Measurements from ENCODE around the gene NTM. TPM values are rescaled to one million over a fixed set of nuclear protein-coding genes. Genes with fewer than 3 reads are reported as not detected.

Gene NTM
- total RNA-seq, 3 donors from 2014 or later, result 0.66 to 9.0 (median 1.0) TPM

DNA sequence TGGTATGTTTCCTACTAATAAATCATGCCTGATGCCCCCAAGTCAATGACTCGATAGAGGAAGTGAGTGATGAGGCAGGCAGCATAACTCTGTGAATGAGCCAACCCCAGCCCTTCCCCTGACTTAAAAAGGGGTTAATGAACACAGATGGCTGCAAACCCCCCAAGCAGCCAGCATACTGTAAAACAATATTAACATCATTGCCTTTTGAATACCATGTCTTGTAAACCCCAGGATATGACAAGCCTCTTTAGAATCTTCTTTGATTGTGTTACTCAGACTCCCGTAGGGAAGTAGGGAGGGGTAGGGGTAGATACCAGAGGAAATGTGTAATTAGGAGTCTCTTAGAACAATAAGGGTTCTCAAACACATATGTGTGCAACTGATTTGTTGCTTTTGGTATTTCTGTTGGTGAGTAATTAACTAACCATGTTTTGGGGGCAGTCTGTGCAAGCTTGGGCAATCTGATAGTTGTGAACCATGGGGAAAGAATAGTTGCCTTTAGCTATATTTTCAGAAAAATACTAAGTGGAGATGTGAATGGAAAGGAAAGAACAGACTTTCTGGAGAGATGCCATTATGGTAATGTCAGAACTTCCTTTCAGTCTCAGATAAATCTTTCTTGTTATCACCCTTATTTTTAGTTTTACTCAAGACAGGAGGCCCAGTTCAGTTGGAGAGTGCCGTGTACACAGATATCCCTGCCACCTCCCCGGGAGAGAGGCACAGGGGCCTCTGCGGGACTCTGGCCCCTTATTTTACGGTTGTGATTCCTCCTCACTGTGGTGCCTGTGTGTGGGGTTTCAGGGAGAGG is 701.8 kb downstream of the NTM start:
- Histone ChIP-seq H3K4me3 (no peak overlapping the region), H3K36me3 (no peaks in the 10 kb centered on the region), H3K4me1 (no peaks in the 10 kb centered on the region), H3K27ac (no peak overlapping the region), H3K27me3 (no peaks in the 10 kb centered on the region), H3K9me3 (no peaks in the 10 kb centered on the region)
- DNase-seq (ENCODE audit: low spot score in 2 of 2), result no peak
- TF ChIP-seq POLR2AphosphoS5 (IDR thresholded peaks at IDR 0.05), result no peak
- TF ChIP-seq POLR2A (IDR thresholded peaks at IDR 0.05), result no peak
- TF ChIP-seq, protein P1, sequence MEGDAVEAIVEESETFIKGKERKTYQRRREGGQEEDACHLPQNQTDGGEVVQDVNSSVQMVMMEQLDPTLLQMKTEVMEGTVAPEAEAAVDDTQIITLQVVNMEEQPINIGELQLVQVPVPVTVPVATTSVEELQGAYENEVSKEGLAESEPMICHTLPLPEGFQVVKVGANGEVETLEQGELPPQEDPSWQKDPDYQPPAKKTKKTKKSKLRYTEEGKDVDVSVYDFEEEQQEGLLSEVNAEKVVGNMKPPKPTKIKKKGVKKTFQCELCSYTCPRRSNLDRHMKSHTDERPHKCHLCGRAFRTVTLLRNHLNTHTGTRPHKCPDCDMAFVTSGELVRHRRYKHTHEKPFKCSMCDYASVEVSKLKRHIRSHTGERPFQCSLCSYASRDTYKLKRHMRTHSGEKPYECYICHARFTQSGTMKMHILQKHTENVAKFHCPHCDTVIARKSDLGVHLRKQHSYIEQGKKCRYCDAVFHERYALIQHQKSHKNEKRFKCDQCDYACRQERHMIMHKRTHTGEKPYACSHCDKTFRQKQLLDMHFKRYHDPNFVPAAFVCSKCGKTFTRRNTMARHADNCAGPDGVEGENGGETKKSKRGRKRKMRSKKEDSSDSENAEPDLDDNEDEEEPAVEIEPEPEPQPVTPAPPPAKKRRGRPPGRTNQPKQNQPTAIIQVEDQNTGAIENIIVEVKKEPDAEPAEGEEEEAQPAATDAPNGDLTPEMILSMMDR (IDR thresholded peaks at IDR 0.05), result no peak
- intact Hi-C loops (cut with DNase I; ENCODE audit: low total_unique reads), result no loop called here

DNA sequence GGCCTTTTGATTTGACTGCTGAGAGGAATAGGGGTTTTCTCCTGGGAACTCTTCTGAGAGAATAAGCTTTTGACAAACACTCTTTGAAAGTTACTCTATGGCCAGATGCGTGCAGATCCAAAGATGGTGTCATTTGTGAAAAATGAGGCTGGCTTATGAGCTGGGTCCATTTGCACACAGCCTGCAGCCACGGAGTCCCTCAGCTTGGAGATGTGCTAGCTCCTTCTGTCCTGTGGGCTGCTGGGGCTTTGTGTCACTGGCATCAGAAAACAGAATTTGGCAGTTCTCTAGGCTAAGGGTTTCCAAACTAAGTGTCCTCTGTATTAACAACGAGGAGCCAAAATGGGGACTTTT is 702.4 kb downstream of the NTM start:
- Histone ChIP-seq H3K27ac (no peak overlapping the region), H3K36me3 (no peaks in the 10 kb centered on the region), H3K4me3 (no peak overlapping the region), H3K4me1 (no peaks in the 10 kb centered on the region), H3K9me3 (no peaks in the 10 kb centered on the region), H3K27me3 (no peaks in the 10 kb centered on the region)
- no peak for TF ChIP-seq POLR2AphosphoS5 (IDR thresholded peaks at IDR 0.05)
- TF ChIP-seq POLR2A (IDR thresholded peaks at IDR 0.05), result no peak
- TF ChIP-seq, protein P1 (IDR thresholded peaks at IDR 0.05), result no peak
- DNase-seq (ENCODE audit: low spot score in 2 of 2), result no peak
- intact Hi-C loops (cut with DNase I; ENCODE audit: low total_unique reads), result no loop called here

DNA sequence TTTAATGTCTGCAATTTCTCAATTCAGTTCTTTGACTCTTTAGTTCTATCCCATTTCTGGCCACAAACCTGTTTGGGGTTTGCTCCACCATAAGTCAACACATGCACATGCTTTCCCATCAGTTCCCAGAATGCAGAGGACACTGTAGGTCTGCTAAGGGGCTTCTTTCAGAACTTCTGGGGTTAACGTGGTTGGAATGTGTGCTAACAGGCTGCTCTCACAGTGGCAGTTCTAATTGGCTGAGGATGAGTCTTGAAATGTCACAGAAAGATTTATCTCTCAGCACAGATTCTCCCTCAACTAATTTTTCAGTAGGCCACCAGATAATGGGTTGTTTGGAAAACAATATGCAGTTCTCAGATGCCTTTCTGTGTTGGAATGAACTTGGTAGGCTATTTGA is 703.4 kb downstream of the NTM start:
- no peaks in the 10 kb centered on the region for H3K36me3 ChIP-seq
- no peak for DNase-seq (ENCODE audit: low spot score in 2 of 2)
- no peak overlapping the region for H3K4me3 ChIP-seq
- H3K4me1 ChIP-seq, result no peaks in the 10 kb centered on the region
- no peaks in the 10 kb centered on the region for H3K9me3 ChIP-seq
- no peak overlapping the region for H3K27ac ChIP-seq
- TF ChIP-seq POLR2AphosphoS5 (IDR thresholded peaks at IDR 0.05) (no peak), POLR2A (IDR thresholded peaks at IDR 0.05) (no peak)
- TF ChIP-seq, protein P1 (IDR thresholded peaks at IDR 0.05), result no peak
- intact Hi-C loops (cut with DNase I; ENCODE audit: low total_unique reads), result no loop called here
- H3K27me3 ChIP-seq, result no peaks in the 10 kb centered on the region

DNA sequence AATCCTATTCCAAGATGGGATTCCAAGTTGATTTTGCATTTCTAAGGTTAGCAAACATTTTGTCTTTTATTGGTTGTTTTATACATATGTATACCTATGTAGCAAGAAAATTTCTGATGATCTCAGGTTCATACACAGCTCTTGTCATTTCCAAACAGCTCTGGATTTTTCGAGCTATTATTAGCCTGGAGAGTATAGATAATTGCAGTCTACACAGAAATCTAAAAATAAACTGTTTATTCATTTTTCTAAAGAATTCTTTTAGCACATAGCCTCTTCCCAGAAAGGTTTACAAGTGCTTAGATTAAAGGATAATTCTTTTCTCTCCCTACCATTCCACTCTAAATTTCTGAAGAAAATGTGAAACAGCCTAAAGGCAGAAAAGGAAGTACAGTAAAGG is 705.0 kb downstream of the NTM start:
- no peak overlapping the region for H3K4me3 ChIP-seq
- intact Hi-C loops (cut with DNase I; ENCODE audit: low total_unique reads), result no loop called here
- TF ChIP-seq, protein P1 (IDR thresholded peaks at IDR 0.05), result no peak
- TF ChIP-seq POLR2AphosphoS5 (IDR thresholded peaks at IDR 0.05) (no peak), POLR2A (IDR thresholded peaks at IDR 0.05) (no peak)

DNA sequence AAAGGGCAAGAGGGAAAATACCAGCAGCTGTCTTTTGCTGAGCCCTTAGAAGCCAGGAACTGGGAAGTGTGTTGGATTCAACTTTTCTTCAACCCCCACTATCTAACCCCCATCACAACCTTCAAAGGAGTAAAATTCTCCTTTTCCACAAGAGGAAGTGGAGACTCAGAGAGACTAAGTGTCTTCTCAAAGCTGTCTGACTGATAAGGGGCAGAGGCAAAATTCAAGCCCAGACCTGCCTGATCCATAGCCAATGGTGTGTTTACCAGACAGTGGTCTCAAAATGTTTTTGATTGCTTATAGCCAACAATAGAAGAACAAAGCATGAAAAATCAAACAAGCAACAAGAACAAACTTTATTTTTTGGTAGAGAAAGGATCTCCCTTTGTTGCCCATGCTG is 707.0 kb downstream of the NTM start:
- intact Hi-C loops (cut with DNase I; ENCODE audit: low total_unique reads), result no loop called here
- peaks cover 0 to 2% of the 10 kb centered on the region in 2 donors for H3K9me3 ChIP-seq
- TF ChIP-seq, protein P1 (IDR thresholded peaks at IDR 0.05), result no peak
- TF ChIP-seq POLR2A (IDR thresholded peaks at IDR 0.05) (no peak), POLR2AphosphoS5 (IDR thresholded peaks at IDR 0.05) (no peak)
- H3K4me1 ChIP-seq, result no peaks in the 10 kb centered on the region
- DNase-seq (ENCODE audit: low spot score in 2 of 2), result no peak
- H3K27me3 ChIP-seq, result no peaks in the 10 kb centered on the region
- no peaks in the 10 kb centered on the region for H3K36me3 ChIP-seq
- no peak overlapping the region for H3K4me3 ChIP-seq
- H3K27ac ChIP-seq, result no peak overlapping the region

More for the DNA sequence above, 705.0 kb downstream of the NTM start:
- H3K27ac ChIP-seq, result no peak overlapping the region
- H3K4me1 ChIP-seq, result no peaks in the 10 kb centered on the region
- no peak for DNase-seq (ENCODE audit: low spot score in 2 of 2)
- H3K27me3 ChIP-seq, result no peaks in the 10 kb centered on the region
- H3K9me3 ChIP-seq, result no peaks in the 10 kb centered on the region
- H3K36me3 ChIP-seq, result no peaks in the 10 kb centered on the region

Measured in breast epithelium (tissue), 4 donors.